GM18517 (cell line): ENCODE data around the gene SLITRK3.
"Not testable (repeated sequence)": the region's sequence is repeated elsewhere in the genome, so short reads cannot be mapped to it uniquely, and the experiment has no call there.

ENCODE experiments used
- ATAC-seq: cut with Tn5 transposase; IDR thresholded peaks from one replicate; pipeline ENCODE4 v1.9.1; 2021; ENCODE audit warnings: mild to moderate bottlenecking, moderate library complexity; ENCODE audit not compliant: unreplicated experiment

SLITRK3 gene

DNA sequence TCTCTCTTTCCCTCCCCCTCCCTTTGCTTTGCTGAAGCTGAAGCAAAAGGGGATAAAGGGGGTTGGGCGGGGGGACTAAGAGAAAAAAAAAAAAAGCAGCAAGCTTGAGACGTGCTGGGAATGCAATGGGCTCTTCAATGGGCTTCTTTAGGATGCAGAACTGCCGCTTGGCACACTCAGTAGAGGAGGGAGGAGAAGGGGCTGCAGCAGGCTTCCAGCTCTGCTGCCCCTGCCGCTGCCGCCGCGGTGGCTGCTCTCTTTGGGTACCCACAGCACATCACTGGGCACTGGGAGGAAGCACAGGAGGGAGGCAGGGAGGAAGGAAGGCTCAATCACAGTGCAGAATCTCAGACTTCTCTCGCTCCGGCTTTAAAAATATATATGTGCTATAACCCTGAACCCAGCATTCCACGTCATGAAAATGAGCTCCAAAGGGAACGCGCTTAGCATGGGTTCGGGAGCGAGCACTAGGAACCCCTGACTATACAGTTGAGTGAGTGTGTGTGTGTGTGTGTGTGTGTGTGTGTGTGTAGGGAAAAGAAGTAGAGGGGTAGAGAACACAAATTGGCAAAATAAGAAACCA is 3.5 kb downstream of the SLITRK3 start:
- no peak for ATAC-seq

DNA sequence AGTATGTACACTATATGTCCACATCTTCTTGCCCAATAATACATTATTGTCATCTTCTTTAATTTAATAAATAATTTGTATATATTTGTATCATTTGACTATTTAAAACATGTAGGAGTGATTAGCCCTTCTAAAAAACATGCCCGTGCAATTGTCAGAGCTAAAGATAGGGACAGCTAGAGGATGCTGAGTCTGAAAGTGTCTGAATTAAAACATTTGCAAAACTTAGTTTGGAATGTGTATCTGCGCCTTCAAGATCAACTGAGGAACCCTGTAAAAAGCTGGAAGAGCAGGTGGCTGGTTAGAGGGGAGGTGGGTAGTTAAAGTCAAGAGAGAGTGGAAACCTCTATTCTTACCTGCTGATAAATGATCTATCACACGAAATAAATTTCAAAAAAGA is 4.7 kb downstream of the SLITRK3 start:
- no peak for ATAC-seq

DNA sequence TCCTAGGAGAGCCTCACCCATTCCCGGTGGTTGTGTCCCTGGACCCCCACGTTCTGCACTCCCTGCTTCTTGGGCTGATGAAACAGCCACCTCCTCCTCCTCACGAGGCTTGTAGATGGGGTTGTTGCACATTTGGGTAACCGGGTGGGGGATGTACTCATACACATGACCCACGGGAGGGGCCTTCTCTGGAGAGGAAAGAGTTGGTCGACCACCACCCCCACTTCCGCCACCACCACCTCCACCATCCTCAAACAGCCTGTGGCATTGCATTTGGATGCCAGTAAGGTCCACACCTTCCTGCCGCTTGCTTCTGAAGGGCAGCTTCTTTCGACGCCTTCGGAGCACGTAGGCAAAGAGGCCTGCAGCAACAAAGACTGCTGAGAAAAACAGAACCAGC is 7.7 kb downstream of the SLITRK3 start:
- ATAC-seq = no peak

DNA sequence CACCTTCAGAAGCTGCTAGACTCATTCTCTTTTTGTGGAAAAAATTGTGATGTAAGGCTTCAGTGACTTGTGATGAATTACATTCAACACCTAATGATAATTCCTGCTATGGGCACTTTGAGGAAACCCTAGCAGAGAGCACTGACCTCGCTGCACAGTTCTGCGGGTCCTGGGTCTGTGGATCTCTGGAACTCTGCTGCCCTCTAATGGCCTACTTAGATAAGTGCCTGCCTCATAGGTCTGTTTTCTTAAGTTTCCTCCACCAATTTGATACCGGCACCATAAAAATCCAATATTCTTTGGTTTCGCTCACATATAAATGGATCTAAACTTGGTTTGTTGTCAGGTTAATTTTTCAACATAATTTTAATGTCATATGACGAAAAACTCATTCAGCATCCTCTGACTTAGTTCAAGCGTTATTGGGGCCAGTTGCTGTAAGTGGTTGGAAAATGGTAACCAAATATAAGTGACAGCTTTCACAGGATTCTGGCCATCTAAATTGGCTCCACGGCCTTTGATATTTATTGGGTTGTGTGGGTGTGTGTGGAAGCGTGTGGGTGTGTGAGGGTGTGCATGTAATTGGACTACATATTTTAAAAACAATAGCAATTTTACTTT is 10.4 kb downstream of the SLITRK3 start:
- peak; percentile 97 for ATAC-seq

DNA sequence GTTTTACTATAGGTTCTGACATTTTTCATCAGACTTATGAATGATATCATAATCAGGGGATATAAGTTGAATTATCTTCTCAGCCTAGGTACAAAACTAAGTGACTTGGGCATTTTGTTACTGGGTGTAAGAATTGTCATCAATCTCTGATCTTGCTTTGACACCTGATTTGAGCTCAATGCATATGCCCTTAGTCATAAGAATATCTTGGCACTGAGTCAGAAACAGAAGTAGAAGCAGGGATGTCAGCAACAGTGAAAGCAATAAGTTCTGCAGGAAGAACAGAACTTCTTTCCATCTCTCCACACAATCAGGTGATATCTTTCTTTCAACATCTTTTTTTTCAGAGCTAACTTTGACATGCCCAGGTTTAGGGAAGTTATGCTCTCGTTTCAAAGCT is 14.6 kb downstream of the SLITRK3 start:
- ATAC-seq = no peak

DNA sequence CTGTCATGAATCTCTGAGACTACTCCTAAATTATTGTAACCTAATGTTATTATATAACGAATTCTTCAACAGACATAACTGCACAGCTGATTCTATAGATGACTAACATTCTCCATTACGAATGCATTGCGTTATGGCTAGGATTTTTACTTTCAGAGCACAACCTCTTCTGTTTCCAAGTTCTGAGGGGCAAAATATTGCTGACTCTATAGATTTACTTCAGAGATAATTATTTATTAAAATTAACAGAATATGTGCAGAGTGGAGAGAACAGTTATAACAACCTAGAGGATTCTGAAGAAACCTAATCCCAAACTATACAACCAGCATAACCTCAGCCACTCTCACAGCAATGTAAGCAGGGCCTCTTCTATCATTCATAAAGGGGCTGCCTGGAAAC is 25.9 kb downstream of the SLITRK3 start:
- no peak for ATAC-seq

DNA sequence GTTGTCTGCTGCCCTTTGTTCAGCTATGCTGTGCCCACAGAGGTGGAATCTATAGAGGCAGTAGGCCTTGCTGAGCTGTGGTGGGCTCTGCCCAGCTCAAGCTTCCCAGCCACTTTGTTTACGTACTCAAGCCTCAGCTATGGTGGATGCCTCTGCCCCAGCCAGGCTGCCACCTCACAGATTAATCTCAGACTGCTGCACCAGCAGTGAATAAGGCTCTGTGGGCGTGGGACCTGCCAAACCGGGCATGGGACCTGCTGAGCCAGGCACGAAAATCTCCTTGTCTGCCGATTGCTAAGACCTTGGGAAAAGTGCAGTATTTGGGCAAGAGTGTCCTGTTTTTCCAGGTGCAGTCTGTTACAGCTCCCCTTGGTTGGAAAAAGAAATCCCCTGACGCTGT is 26.8 kb downstream of the SLITRK3 start:
- ATAC-seq = no peak

DNA sequence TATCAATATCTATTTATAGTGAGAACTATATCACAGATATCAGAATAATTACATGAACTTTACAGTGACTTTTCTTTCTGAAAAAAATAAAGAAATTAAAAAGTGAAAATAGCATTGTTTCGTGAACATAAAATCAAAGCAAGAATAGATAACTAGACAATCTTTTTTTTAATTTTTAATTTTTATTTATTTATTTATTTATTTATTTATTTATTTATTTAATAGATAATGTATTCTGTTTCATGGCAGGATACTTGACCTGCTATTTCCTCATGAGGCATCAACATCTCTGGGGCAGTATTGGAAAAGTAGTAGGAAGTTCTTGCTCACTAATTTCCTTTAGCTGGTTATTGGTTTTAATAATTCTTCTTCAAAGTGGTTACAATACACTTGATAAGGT is 33.3 kb downstream of the SLITRK3 start:
- no peak for ATAC-seq

DNA sequence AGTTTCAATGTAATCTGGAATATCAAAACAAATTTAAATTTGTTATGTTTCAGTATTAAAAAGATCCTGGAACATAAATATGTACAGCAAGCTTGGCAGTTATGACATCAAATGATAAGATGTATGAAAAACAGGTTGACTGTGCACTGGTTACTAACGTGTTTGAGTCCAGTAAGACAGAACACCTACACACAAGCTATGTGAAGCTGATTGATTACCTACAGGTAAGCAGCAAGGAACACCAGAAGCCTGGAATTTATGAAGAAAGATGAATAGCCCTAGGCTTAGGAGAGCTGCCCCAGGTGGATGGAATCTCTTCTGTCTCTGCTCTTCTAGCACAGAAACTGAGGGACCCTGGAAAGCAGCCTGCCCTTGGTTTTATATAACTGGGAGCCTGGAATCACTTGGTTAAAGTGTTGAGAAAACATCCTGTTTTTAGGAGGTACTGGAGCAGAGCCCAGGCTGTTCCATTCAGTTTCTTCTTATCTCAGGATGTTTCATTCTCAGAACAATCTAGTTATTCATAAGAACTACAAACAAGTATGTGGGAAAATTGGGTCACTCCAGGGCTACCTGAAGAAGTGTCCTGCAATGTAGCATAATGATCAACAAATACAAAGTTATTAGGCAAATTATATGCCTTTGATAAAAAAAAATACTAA is 36.3 kb downstream of the SLITRK3 start:
- no peak for ATAC-seq

DNA sequence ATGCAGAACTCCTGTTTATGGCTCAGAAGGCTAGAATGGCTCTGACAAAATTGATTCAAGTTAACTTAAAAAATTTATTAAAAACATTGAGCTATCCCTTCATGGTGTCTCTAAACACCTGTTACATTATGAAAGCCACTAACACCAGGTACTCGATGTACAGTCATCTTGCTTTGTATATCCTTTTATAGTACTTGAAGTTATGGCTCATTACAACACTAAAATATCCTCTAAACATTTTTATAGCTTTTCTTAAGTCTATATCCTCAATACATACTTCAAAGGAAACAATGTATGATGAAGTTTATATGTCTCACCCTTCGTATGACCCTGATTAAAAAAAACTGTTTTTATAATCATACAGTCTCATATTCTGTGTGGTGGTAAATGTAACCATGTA is 38.2 kb downstream of the SLITRK3 start:
- no peak for ATAC-seq

DNA sequence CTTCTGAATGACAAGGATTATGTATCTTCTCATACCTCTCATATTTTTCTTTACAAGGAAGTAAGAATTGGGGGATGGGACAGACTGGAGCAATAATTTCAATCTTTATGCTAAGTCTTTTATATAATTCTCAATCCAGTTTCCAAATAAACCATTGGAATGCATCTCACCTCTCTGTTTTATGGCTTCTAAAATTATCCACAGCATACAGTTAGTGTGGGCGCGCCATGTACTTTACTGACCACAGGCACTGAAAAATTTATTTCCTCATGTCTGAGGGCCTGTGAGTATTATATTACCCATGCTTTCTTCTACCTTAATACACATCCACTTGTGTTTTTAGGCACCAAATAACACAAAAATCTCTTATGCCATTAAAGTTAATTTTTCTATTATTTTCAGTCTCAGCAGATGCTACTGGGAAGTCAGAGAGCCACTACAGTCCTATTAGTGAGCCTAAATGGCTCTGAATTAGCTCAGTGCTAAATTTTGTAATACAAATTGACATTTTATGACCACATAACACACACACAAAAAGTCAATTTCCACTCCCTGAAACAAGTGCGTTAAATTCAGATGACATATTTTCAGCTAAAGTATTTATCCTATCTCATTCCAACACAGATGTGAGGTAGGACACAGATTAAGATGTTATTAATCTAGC is 39.3 kb downstream of the SLITRK3 start:
- ATAC-seq = no peak

DNA sequence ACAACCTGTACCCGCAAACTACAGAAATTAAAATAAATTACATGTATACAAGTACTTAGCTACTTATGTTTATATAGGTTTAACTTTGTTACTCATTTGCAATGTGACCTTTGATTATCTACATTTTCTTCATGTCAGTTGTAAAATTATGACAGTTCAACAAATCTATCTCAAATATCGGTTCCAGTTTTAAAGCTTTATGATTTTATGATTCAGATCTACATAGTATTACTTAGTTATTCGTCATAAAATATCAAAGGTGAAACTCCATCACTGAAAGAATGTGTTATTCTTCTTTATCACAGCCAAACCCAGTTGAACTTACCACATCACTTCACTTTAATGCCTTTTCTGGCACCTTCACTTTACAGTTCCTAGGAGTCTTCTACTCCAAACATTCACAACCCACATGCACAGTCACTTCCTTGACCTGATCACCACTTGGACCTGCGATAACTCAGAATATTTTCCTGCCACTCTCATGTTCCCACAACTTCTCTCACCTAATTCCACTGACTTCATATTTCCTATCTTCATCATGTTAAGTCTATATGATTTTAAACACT is 47.2 kb downstream of the SLITRK3 start:
- ATAC-seq = no peak

DNA sequence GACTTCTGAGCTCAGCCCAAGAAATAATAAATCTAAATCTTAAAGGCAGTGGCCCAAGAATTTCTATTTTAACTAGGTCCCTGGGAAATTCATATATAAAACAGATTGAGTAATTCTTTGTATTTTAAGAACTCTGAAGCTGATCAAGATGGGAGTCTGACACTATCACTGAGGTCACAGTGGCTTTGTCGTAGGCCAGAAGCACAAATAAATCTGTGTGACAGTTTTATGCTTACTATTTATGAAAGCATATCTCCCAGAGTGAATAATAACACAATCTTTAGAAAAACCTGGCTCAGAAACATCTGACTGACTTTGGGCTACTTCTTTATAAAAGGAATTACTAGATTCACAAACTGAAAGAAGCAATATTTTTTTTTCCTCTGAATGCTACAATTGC is 51.9 kb downstream of the SLITRK3 start:
- no peak for ATAC-seq

DNA sequence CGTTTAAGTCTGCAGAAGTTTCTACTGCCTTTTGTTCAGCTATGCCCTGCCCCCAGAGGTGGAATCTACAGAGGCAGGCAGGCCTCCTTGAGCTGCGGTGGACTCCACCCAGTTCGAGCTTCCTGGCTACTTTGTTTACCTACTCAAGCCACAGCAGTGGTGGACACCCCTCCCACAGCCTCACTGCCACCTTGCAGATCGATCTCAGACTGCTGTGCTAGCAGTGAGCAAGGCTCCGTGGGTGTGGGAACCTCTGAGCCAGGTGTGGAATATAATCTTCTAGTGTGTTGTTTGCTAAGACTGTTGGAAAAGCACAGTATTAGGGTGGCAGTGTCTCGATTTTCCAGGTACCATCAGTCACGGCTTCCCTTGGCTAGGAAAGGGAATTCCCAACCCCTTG is 56.3 kb downstream of the SLITRK3 start:
- not testable (repeated sequence) for ATAC-seq
